HG03460 (cell line): ENCODE data around the gene AIRE.
"Not testable (repeated sequence)": the region's sequence is repeated elsewhere in the genome, so short reads cannot be mapped to it uniquely, and the experiment has no call there.

Experiments used
- ATAC-seq: cut with Tn5 transposase; IDR thresholded peaks from one replicate; pipeline ENCODE4 v1.9.1; 2021; ENCODE audit not compliant: unreplicated experiment

The AIRE gene

GRCh38 chr21:44285138-44285992 lies at the start of gene AIRE:
TSS of gene AIRE (plus strand) at chr21:44285876. CDS start at chr21:44286007, 131 bp downstream.
- ATAC-seq, result no peak

- not testable (repeated sequence) for ATAC-seq
Measured at GRCh38 chr21:44240353-44240752, 45.3 kb upstream of the AIRE start.

GRCh38 chr21:44240842-44241241 lies 44.8 kb upstream of the AIRE start, which contains the start of gene ICOSLG:
TSS of gene ICOSLG (minus strand) at chr21:44240943. CDS start at chr21:44240817, 126 bp downstream.
- not testable (repeated sequence) for ATAC-seq

GRCh38 chr21:44241281-44241680 lies 44.4 kb upstream of the AIRE start:
- not testable (repeated sequence) for ATAC-seq

GRCh38 chr21:44243980-44244379 lies 41.7 kb upstream of the AIRE start:
- peak; percentile 46 for ATAC-seq

GRCh38 chr21:44247904-44248303 lies 37.8 kb upstream of the AIRE start:
- not testable (repeated sequence) for ATAC-seq

- not testable (repeated sequence) for ATAC-seq
Measured at GRCh38 chr21:44249204-44250037, 36.3 kb upstream of the AIRE start.

GRCh38 chr21:44253832-44254710 lies 31.6 kb upstream of the AIRE start:
- no peak for ATAC-seq

- ATAC-seq, result no peak
Measured at GRCh38 chr21:44255511-44255981, 30.1 kb upstream of the AIRE start.

GRCh38 chr21:44258056-44258725 lies 27.5 kb upstream of the AIRE start:
- ATAC-seq, result no peak

GRCh38 chr21:44259082-44259705 lies 26.5 kb upstream of the AIRE start:
- ATAC-seq, result no peak

GRCh38 chr21:44260066-44260465 lies 25.6 kb upstream of the AIRE start:
- no peak for ATAC-seq

- ATAC-seq, result no peak
Measured at GRCh38 chr21:44260791-44261631, 24.7 kb upstream of the AIRE start.

- ATAC-seq, result no peak
Measured at GRCh38 chr21:44261675-44262295, 23.9 kb upstream of the AIRE start, which contains the start of gene DNMT3L. TSS of gene DNMT3L (minus strand) at chr21:44261897. CDS start at chr21:44261259, 638 bp downstream.

- ATAC-seq, result no peak
Measured at GRCh38 chr21:44262338-44263056, 23.2 kb upstream of the AIRE start.

- no peak for ATAC-seq
Measured at GRCh38 chr21:44263221-44263760, 22.4 kb upstream of the AIRE start.

GRCh38 chr21:44263768-44264167 lies 21.9 kb upstream of the AIRE start:
- no peak for ATAC-seq
